Amygdala (tissue), 56 donors: Measurements from ENCODE around the gene GATA3.

Source experiments
- DNase-seq, 56 donors: peaks; one replicate each; lab custom pipeline; 2025; lab: John Stamatoyannopoulos, UW

Gene GATA3

GRCh38 chr10:8049865-8050555, 4.5 kb upstream of the GATA3 start:
- no peak for DNase-seq

DNA sequence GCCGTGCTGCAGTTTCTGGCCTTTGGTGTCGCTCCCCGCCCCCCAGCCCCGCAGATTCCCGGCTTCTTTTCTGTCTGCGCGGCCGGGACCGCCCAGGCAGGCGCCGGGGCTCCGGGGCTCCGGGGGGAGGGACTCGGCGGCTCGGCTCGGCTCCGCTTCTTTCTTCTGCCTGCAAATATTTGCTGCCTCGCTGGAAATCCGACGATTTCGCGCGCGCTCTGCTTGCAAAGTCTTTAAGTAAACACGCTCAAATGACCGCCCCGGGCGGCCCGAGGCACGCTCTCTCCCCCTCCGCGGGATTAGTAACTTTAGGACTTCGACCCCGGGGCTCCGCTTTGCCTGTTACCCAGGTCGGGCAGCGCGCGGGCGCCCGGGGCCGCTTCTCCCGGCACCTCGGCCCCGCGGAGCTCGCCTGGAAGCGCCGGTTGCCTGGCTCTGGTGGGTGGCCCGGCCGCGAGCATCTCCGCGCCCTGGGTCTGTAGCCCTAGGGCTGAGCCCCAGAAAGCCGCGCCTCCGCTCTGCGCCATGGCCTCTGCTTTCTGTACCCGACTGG, 3.9 kb upstream of the GATA3 start:
- no peak for DNase-seq

DNA sequence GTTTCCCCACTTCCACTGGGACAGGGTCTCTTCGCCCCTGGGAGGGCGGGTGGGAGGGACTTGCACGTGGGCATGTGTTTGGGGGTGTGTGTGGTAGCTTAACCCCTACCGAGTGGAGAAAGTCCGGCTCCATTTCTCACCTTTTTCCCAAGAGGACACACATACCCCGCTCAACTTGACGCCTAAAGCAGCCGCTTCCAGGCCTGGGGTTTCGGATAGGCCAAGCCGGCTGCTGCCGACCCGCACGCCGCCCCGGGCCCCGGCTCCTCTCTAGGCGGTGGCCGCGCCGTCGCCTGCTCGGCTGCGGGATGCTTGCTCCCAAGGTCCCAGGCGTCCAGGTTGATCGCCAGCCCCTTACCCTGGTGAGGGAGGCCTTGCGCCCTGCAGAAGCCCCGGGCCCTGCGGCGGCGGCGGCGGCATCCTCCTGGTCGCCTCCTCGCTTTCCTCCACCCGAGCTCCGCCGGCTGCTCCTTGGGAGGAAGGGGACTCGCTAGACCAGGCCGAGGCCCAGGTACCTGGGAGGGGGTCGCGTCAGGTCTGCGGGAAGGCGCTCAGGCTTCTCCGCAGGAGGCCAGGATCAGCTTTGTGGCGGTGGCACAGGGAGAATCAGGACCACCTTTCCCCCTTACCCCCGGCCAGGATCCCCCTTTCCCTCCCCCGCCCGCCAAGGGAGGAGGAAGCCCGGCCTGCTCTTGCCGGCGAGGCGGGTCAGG, 3.2 kb upstream of the GATA3 start:
- DNase-seq, result no peak

DNA sequence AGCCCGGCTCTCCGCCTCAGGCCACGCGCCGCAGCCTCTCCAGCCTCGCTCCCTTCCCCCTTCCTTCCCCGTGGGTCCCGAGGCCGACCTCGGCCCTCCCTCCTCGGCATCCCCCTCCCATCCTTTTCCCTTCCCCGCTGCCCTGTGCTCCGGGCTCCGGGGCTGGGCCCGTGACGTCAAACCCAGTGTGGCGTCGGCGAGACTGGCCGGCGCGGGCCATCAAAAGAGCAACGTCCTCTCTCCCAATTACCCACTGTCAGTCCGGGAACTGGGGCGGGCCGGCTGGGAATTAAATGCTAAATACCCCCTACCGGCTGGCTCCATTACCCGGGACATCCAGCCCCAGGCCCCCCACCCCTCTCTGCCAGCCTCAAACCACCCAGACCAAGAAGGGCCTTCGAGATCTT, 2.6 kb upstream of the GATA3 start:
- DNase-seq, result no peak

DNA sequence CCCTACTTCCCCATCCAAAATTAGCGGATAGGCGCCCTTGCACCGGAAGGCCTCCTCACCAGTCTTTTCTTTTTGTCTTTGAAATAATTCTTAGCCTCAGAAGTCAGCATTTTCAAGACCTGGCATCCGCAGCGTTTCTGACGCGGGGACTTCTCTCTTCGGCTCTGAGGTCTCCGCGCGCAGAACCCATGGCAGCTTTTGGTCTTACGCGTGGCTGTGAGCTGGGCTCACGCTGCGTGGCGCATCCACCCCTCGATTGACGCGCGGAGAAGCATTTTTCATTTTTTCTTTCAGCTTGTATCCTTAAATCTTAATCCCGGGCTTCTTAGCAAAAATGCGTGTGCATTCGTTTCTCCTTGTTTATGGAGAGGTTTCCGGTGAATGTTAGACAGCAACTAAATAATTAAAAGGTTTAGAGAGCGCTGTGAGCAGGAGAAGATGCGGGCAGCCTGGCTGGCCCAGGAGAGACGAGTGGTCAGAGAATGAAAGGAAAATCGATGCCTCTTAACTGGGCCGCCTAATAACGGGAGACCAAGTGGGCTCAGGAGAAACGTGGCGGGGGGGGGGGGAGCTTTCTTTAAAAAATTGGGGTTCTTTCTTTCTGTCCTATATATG, 2.0 kb upstream of the GATA3 start:
- no peak for DNase-seq

GRCh38 chr10:8052956-8053445, 1.5 kb upstream of the GATA3 start:
- DNase-seq, result no peak

DNA sequence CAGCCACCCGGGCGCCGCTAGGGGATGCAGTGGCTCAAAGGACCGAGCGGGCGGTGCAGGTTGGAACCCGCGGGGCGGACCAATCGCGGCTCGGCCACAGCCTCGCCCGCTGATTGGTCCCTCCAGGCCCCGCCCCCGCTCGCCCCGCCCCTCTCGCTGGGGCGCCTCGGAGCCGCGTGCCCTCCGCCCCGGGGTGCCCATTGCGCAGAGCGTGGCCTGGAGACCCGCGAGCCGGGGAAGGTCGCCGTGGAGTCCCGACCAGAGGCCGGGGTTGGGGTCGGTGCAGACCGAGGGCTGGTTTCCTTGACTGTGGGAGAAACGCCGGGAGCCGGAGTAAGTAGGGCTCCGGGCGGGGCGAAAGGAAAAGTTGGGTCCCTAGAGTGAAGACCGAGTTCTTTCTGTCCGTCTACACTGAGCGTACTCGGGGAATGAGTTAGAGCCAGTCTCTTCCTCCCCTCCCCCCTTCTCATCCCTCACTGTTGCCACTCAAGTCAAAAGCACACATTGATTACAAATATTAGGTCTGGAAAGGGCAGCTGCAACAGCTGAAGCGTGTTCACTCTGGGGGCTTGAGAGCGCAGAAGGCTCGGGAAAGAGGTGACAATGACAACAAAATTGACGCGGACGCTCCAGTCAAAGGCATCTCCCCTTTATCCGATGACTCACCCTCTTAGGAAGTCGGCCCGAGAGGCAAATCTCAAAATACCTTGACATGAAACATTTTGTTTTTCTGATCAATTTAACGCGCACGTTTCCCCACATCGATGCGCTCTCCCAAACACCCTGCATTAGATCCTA, 843 bp upstream of the GATA3 start:
- DNase-seq, result peak in 28 of 56 donors; percentile 1 to 63 (median 19)

DNA sequence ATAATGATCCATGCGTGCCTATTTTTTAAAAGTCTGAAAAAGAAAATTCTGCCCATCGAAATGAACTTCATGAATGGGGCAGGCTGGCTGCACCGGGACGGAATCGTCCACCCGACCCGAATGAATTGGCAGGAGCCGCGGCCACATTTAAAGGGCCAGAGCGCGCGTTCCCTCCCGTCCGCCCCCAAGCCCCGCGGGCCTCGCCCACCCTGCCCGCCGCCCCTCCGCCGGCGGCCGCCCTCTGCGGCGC, 319 bp upstream of the GATA3 start:
- DNase-seq, result no peak

- DNase-seq, result no peak
Observed at GRCh38 chr10:8055420-8056349, 1.2 kb downstream of the GATA3 start.

DNA sequence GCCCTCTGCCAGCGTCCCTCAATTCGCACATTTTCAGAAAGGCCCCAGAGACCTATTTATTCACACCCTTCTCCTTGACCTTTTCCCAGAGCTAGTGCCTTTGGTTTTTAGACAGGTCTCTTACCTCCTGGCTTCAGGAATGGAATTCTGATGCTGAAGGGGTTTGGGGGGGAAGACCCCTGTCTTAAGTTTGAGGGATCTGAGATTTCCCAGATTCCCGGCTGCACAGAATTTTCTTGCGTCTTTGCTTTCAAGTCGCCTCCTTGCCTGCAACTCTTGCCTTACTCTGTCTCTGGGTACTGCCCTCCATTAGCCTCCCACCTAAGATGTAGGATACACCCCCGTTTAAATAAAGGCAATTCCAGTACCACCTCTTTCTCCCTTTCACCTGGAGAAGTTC, 1.9 kb downstream of the GATA3 start:
- DNase-seq, result no peak

DNA sequence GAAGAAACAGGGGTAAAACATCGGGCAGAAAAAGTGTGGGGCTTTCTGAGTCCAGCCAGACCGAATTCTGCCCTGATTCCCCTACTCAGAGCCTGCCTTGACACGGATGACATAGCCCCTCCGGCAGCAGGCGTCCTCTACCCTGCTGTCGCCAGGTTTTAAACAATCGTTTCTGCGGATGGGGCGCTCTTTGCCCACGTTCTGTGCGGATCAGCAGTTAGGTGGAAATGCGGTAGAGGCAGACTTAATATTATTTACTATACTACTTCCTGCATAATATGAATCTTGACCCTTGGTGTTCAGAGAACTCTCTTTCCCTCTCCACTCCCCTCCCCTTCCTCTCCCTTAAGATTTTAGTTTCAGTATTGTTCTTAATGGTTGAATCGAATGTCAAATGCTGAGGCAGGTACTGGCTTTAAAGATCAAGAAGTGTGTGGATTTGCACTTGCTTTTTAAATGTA, 2.4 kb downstream of the GATA3 start:
- DNase-seq, result no peak

DNA sequence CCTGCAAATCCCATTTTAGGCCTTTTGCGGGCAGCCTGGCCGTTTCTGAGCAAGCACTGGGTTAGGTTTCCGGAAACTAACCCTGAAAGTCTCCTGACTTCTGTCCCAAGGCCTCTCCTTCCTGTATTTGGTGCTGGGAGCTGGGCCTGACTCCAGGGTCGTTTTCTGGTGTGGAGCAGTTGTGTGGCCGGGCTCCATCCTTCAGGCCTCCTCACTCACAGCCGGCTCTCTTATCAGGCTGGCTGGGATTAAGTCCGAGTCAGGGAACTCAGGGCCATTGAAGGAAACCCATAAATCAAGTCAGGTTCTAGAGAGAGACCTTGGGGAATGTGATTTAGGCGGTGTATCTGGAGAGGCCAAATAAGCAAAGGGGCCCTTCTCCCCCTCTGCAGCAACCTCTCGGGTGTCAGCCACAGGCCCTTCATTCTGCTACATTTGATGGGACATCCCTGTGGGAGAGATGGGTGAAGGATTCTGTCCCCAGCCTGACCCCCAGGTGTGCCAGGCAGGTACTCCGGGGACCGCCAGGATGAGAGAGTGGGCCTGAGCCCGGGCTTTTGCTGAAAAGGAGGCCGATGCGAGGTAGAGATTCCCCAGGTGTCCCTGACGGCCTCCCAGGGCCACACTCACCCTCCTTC, 3.3 kb downstream of the GATA3 start:
- no peak for DNase-seq

GRCh38 chr10:8058274-8059111, 4.0 kb downstream of the GATA3 start:
- no peak for DNase-seq

GRCh38 chr10:8059191-8059936, 4.9 kb downstream of the GATA3 start:
- DNase-seq, result no peak

DNA sequence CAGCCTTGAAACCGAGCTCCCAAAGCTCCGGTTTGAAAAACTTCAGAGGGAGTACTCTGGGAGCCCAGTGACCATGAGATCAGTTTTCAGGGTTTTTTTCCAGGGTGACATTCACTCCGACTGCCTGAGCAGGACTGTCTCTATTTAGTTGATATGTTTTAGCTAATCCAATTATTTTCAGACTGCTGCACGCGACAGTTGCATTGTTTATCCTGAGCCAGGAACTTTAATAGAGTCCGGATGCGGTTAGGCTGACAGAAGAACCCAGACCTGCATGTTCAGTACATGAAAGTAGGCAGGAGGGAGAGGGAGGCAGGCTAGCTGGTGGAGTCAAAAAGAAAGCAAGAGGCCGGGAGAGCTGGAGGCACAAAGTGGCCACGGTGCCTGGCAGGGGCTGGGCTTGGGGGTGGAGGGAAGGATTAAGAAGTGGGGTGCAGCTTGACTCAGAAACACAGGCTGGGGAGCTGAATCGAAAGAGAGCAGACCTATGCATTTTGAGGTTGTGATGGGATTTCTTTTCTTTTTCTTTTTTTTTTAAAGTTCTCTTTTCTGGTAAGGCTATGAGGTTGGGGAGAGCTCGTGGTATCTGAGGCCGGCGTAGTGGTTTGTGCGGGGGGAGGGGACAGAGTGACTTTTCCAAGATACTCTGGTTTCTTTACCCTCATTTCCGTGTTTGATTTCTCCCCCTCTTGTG, 5.7 kb downstream of the GATA3 start:
- DNase-seq, result no peak

DNA sequence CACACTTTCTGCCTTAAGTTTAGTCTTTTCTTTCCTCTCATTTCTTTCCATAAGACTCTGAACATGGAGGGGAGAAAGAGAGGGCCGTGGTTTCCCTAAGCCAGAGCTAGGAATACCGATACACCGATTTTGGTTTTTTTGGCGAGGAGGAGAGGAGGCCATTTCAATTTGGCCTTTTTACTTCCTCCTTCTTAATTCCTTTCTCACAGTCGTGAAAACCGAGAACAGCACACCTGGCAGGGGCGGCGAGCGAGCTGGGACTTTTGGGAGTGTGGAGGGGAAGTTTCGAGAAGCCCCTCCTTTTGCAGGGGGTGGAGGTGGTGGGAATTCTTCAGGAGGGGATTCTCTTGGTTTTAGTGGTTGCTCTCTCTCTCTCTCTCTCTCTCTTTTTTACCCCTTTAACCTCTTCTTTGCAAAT, 6.2 kb downstream of the GATA3 start:
- no peak for DNase-seq
